ENCODE data around the gene MAP3K14. TPM values are rescaled to one million over a fixed set of nuclear protein-coding genes. Genes with fewer than 3 reads are reported as not detected.

MAP3K14 gene
- total RNA-seq, 1 donor from 2014 or later = 64.7 TPM

Other genes starting within 250 kb of the MAP3K14 start
- gene PLCD3, start 184.5 kb downstream of the MAP3K14 start, total RNA-seq = 2.4 and 4.3 TPM in 2 replicates
- gene ACBD4, start 181.3 kb downstream of the MAP3K14 start, total RNA-seq = 11.3 and 12.5 TPM in 2 replicates
- gene HEXIM1, start 168.5 kb downstream of the MAP3K14 start, total RNA-seq = 65.9 and 67.9 TPM in 2 replicates
- gene HEXIM2, start 155.1 kb downstream of the MAP3K14 start, total RNA-seq = 6.7 and 7.1 TPM in 2 replicates
- gene FMNL1, start 95.1 kb downstream of the MAP3K14 start, total RNA-seq = 363 and 374 TPM in 2 replicates
- 0.44 and 0.56 TPM in 2 replicates for gene SPATA32, start 54.9 kb downstream of the MAP3K14 start, total RNA-seq
- 47.9 and 59.1 TPM in 2 replicates for gene ARHGAP27, start 115.8 kb upstream of the MAP3K14 start, total RNA-seq
- 35.6 and 42.6 TPM in 2 replicates for gene PLEKHM1, start 173.7 kb upstream of the MAP3K14 start, total RNA-seq

Data from activated T-helper 1 cell treated with anti-CD3 and anti-CD28 coated beads, Interleukin-12 subunit alpha, Interleukin-12 subunit beta, Interleukin-2, Interleukin-4 antibody, amounts not matched to agents 30 ng/mL and 10 ng/mL and 1 ng/mL, durations not matched to agents 14 hours and 24 hours and 36 hours (primary cell).